ENCODE data around the gene NAALADL1. TPM values are rescaled to one million over a fixed set of nuclear protein-coding genes. Genes with fewer than 3 reads are reported as not detected.

The NAALADL1 gene, protein sequence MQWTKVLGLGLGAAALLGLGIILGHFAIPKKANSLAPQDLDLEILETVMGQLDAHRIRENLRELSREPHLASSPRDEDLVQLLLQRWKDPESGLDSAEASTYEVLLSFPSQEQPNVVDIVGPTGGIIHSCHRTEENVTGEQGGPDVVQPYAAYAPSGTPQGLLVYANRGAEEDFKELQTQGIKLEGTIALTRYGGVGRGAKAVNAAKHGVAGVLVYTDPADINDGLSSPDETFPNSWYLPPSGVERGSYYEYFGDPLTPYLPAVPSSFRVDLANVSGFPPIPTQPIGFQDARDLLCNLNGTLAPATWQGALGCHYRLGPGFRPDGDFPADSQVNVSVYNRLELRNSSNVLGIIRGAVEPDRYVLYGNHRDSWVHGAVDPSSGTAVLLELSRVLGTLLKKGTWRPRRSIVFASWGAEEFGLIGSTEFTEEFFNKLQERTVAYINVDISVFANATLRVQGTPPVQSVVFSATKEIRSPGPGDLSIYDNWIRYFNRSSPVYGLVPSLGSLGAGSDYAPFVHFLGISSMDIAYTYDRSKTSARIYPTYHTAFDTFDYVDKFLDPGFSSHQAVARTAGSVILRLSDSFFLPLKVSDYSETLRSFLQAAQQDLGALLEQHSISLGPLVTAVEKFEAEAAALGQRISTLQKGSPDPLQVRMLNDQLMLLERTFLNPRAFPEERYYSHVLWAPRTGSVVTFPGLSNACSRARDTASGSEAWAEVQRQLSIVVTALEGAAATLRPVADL
- total RNA-seq: 56.8 TPM

GRCh38 chr11:65058419-65059054 is at the start of gene NAALADL1:
NAALADL1 (minus strand) TSS chr11:65058553; CDS start chr11:65058521, 32 bp downstream.
- Histone ChIP-seq H3K27ac (no peak within 1 kb of the TSS), H3K36me3 (no peaks in the 10 kb centered on the region), H3K27me3 (no peaks in the 10 kb centered on the region), H3K4me3 (no peak within 1 kb of the TSS), H3K4me1 (no peaks in the 10 kb centered on the region), H3K9me3 (no peaks in the 10 kb centered on the region)
- DNase-seq (ENCODE audit: low spot score in 2 of 2): no peak
- intact Hi-C loops (cut with DNase I): no loop called here
- TF ChIP-seq CTCF (IDR thresholded peaks at IDR 0.05): no peak

DNA sequence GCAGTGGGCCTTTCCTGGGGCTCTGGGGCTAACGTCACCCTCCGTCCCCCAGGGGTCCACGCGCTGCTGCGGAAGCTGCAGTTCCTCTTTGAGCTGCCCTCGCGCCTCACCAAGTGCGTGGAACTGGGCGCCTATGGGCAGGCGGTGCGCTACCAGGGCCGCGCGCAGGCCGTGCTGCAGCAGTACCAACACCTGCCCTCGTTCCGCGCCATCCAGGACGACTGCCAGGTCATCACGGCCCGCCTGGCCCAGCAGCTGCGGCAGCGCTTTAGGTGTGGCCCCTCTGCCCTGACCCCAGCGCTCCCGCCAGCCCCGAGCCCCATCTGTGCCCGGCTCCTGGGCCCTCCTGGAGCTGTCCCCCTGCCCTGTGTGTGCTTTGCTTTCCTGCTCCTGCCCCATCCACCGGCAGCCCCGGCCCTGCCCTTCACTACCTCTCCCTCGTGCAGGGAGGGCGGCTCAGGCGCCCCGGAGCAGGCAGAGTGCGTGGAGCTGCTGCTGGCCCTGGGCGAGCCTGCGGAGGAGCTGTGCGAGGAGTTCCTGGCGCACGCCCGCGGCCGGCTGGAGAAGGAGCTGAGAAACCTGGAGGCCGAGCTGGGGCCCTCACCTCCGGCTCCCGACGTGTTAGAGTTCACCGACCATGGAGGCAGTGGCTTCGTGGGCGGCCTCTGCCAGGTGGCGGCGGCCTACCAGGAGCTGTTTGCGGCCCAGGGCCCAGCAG is 49.6 kb upstream of the NAALADL1 start:
- no peak overlapping the region for H3K4me3 ChIP-seq
- DNase-seq (ENCODE audit: low spot score in 2 of 2): peak in 1 of 2 donors; percentile 56
- intact Hi-C loops (cut with DNase I): no loop called here
- peaks cover 29% of the 10 kb centered on the region in 2 donors for H3K36me3 ChIP-seq
- H3K27ac ChIP-seq: no peak overlapping the region
- no peaks in the 10 kb centered on the region for H3K9me3 ChIP-seq
- peaks cover 11 to 19% of the 10 kb centered on the region in 2 donors for H3K4me1 ChIP-seq
- H3K27me3 ChIP-seq: no peaks in the 10 kb centered on the region
- TF ChIP-seq CTCF (IDR thresholded peaks at IDR 0.05): no peak

- peaks cover 29% of the 10 kb centered on the region in 2 donors for H3K36me3 ChIP-seq
- H3K27me3 ChIP-seq: no peaks in the 10 kb centered on the region
- no peak for DNase-seq (ENCODE audit: low spot score in 2 of 2)
- H3K4me1 ChIP-seq: peaks cover 8 to 19% of the 10 kb centered on the region in 2 donors
- intact Hi-C loops (cut with DNase I): no loop called here
- TF ChIP-seq CTCF (IDR thresholded peaks at IDR 0.05): no peak
- H3K27ac ChIP-seq: no peak overlapping the region
- no peak overlapping the region for H3K4me3 ChIP-seq
- H3K9me3 ChIP-seq: no peaks in the 10 kb centered on the region
Observed at GRCh38 chr11:65107078-65107477, 48.7 kb upstream of the NAALADL1 start.

- H3K36me3 ChIP-seq: peaks cover 27% of the 10 kb centered on the region in 2 donors
- H3K4me3 ChIP-seq: no peak overlapping the region
- no peak for TF ChIP-seq CTCF (IDR thresholded peaks at IDR 0.05)
- peaks cover 0 to 9% of the 10 kb centered on the region in 2 donors for H3K4me1 ChIP-seq
- H3K27ac ChIP-seq: no peak overlapping the region
- DNase-seq (ENCODE audit: low spot score in 2 of 2): no peak
- H3K27me3 ChIP-seq: no peaks in the 10 kb centered on the region
- intact Hi-C loops (cut with DNase I): no loop called here
- H3K9me3 ChIP-seq: no peaks in the 10 kb centered on the region
Observed at GRCh38 chr11:65104628-65105027, 46.3 kb upstream of the NAALADL1 start.

GRCh38 chr11:65103476-65103875 is 45.1 kb upstream of the NAALADL1 start:
- no peak for TF ChIP-seq CTCF (IDR thresholded peaks at IDR 0.05)
- Histone ChIP-seq H3K36me3 (peaks cover 16% of the 10 kb centered on the region in 2 donors), H3K4me3 (no peak overlapping the region), H3K27me3 (no peaks in the 10 kb centered on the region), H3K9me3 (no peaks in the 10 kb centered on the region), H3K27ac (no peak overlapping the region), H3K4me1 (peaks cover 0 to 9% of the 10 kb centered on the region in 2 donors)
- intact Hi-C loops (cut with DNase I): no loop called here
- no peak for DNase-seq (ENCODE audit: low spot score in 2 of 2)

Measured in ascending aorta (tissue), 2 donors.